Esophagus muscularis mucosa (tissue), 3 donors: ENCODE results near the gene MRPL14.

ENCODE experiments used
- EP300 ChIP-seq: sonication (generic); formaldehyde crosslinking; IDR thresholded peaks from one replicate; pipeline ENCODE4 v1.6.1; 2017; ENCODE audit warnings: antibody characterized with exemption
- TF ChIP-seq, protein P1 (sequence below), 3 experiments: fragments of 200-600 bp in 2 of 3; fragments of 450-650 bp in 1 of 3; sonication (generic) in 2 of 3; IDR thresholded peaks; one replicate each; pipeline ENCODE4 v1.5.1; 2017 to 2019; ENCODE audit warnings: antibody characterized with exemption in 3 of 3, mild to moderate bottlenecking in 2 of 3, moderate library complexity in 1 of 3

GRCh38 chr6:44104481-44105021 lies 22.7 kb downstream of the MRPL14 start:
- TF ChIP-seq, protein P1, sequence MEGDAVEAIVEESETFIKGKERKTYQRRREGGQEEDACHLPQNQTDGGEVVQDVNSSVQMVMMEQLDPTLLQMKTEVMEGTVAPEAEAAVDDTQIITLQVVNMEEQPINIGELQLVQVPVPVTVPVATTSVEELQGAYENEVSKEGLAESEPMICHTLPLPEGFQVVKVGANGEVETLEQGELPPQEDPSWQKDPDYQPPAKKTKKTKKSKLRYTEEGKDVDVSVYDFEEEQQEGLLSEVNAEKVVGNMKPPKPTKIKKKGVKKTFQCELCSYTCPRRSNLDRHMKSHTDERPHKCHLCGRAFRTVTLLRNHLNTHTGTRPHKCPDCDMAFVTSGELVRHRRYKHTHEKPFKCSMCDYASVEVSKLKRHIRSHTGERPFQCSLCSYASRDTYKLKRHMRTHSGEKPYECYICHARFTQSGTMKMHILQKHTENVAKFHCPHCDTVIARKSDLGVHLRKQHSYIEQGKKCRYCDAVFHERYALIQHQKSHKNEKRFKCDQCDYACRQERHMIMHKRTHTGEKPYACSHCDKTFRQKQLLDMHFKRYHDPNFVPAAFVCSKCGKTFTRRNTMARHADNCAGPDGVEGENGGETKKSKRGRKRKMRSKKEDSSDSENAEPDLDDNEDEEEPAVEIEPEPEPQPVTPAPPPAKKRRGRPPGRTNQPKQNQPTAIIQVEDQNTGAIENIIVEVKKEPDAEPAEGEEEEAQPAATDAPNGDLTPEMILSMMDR (IDR thresholded peaks at IDR 0.05): no peak
- no peak for TF ChIP-seq EP300
